NCI-H446 treated with DMSO at 0.1 percent for 48 hours (cell line): ENCODE measurements around the gene BRF1.
"Not testable (repeated sequence)": the region's sequence is repeated elsewhere in the genome, so short reads cannot be mapped to it uniquely, and the experiment has no call there.

Source experiments
- DNase-seq: peaks from one replicate; lab custom pipeline; 2025; lab: John Stamatoyannopoulos, UW

BRF1 gene

GRCh38 chr14:105290621-105291346, 10.0 kb downstream of the BRF1 start:
- DNase-seq: no peak

GRCh38 chr14:105288936-105289335, 11.9 kb downstream of the BRF1 start:
- not testable (repeated sequence) for DNase-seq

GRCh38 chr14:105287249-105288102, 13.3 kb downstream of the BRF1 start:
- no peak for DNase-seq

GRCh38 chr14:105286759-105287144, 14.0 kb downstream of the BRF1 start:
- no peak for DNase-seq

- no peak for DNase-seq
Measured at GRCh38 chr14:105285174-105285573, 15.6 kb downstream of the BRF1 start.

GRCh38 chr14:105283899-105284298, 16.9 kb downstream of the BRF1 start:
- DNase-seq: no peak

- DNase-seq: no peak
Measured at GRCh38 chr14:105283028-105283427, 17.8 kb downstream of the BRF1 start.

- no peak for DNase-seq
Measured at GRCh38 chr14:105282098-105282725, 18.6 kb downstream of the BRF1 start.

GRCh38 chr14:105281371-105282097, 19.3 kb downstream of the BRF1 start:
- DNase-seq: no peak

GRCh38 chr14:105280525-105280924, 20.3 kb downstream of the BRF1 start:
- DNase-seq: no peak

- no peak for DNase-seq
Measured at GRCh38 chr14:105279642-105280361, 21.0 kb downstream of the BRF1 start.

- not testable (repeated sequence) for DNase-seq
Measured at GRCh38 chr14:105277448-105277847, 23.4 kb downstream of the BRF1 start.

- DNase-seq: no peak
Measured at GRCh38 chr14:105275267-105275946, 25.4 kb downstream of the BRF1 start.

- DNase-seq: no peak
Measured at GRCh38 chr14:105274637-105275036, 26.2 kb downstream of the BRF1 start.

GRCh38 chr14:105273062-105273461, 27.7 kb downstream of the BRF1 start:
- DNase-seq: no peak

GRCh38 chr14:105272623-105273022, 28.2 kb downstream of the BRF1 start:
- DNase-seq: no peak

GRCh38 chr14:105271224-105271890, 29.4 kb downstream of the BRF1 start:
- DNase-seq: no peak

- no peak for DNase-seq
Measured at GRCh38 chr14:105269405-105269804, 31.4 kb downstream of the BRF1 start.

- DNase-seq: no peak
Measured at GRCh38 chr14:105268736-105269354, 32.0 kb downstream of the BRF1 start.
